GM18873 (cell line): Measurements from ENCODE around the gene OMP.

Source experiments
- ATAC-seq: cut with Tn5 transposase; IDR thresholded peaks from one replicate; pipeline ENCODE4 v1.9.1; 2021; ENCODE audit warnings: mild to moderate bottlenecking, moderate library complexity, moderate number of reproducible peaks; ENCODE audit not compliant: unreplicated experiment, low FRiP score

OMP gene

GRCh38 chr11:77135069-77135468 lies 32.4 kb downstream of the OMP start:
- ATAC-seq, result no peak

DNA sequence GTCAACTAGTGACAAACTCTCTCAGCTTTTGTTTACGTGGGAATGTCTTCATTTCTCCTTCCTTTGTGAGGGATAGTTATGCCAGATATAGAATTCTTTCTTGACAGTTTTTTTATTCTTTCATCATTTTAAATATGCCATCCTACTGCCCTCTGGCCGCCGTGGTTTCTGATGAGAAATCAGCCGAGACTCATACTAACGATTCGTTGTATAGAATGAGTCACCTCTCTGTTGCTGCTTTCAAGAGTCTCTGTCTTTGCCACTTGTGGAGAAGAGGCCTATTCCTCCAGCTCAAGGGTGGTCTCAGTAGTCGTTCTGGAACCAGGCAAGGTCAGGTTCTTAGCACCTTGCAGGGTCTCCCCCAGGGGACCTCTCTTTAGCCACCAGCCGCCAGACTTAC lies 33.4 kb downstream of the OMP start:
- ATAC-seq, result no peak

GRCh38 chr11:77136784-77137420 lies 34.3 kb downstream of the OMP start:
- no peak for ATAC-seq

- ATAC-seq, result no peak
These were observed 34.8 kb downstream of the OMP start for GRCh38 chr11:77137421-77137820.

- no peak for ATAC-seq
These were observed 35.5 kb downstream of the OMP start for GRCh38 chr11:77138106-77138649.

DNA sequence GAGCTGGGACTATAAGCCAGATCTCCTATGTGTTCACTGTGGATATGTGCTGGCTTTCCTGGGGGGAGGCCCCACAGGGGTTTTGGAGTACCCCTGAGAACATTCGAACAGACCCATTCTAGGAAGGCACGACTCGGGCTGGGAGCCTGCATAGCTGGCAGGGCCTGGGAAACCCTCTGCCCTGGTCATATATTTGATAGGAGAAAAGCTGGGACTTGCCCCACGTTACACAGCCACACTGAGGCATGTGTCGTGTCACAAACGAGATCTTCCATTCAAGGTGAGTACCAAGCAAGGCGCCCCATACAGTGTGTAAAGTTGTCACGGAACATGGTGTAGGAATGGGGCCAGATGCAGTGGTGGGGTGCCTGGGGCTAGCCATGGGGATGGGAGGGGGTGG lies 36.6 kb downstream of the OMP start:
- no peak for ATAC-seq

- no peak for ATAC-seq
These were observed 37.7 kb downstream of the OMP start for GRCh38 chr11:77140231-77140851.

DNA sequence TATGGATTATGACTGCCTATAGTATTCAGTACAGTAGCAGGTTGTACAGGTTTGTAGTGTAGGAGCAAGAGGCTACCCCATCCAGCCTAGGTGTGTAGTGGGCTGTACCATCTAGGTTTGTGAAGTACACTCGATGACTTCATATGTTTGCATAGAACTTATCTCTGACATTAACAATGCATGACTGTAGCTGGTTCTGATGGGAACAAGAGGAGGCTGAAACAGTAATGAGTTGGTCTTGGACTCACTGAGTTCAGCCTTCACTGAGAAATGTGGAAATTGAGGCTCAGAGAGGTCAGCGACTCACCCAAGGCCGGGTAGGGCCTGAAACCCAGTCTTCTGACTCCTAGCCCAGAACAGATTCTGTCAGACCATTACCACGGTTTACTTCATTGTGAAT lies 38.4 kb downstream of the OMP start:
- no peak for ATAC-seq

GRCh38 chr11:77141475-77141874 lies 38.8 kb downstream of the OMP start:
- ATAC-seq, result no peak

DNA sequence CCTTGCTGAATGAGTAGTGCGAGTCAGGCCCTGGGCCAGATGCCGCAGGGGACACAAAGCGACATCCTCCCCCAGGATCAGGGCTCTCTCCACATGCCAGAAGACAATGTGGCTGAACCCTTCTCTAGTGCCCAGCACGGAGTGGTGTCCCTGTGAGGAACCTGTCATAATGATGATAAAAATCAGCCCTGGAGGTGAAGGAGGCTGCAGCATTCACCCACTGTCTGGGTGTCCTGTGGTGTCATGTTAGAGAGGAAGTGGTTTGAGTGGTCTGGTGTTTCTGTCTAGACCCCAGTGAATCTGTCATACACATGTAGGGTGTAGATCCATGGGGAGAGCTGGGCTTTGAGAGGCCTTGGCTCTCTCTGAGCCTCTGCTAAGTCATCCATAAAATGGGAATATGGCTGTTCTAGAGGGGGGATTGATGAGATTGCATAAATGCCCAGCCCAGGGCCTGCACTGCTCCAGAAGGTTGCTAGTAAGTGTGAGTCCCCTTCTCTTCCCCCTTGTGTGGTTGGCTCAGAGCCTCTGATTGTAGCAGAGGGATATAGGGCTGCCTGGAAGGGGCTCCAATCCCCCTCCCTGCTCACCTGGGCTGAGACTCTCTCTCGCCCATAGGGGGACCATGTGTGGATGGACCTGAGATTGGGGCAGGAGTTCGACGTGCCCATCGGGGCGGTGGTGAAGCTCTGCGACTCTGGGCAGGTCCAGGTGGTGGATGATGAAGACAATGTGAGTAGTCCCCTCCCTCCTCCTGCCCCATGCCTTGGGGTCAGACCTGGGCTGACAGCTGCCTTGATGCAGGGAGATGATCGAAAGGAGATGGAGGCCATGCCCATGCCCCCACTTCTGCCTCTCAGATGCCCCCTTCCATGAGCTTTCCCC lies 39.7 kb downstream of the OMP start:
- no peak for ATAC-seq

DNA sequence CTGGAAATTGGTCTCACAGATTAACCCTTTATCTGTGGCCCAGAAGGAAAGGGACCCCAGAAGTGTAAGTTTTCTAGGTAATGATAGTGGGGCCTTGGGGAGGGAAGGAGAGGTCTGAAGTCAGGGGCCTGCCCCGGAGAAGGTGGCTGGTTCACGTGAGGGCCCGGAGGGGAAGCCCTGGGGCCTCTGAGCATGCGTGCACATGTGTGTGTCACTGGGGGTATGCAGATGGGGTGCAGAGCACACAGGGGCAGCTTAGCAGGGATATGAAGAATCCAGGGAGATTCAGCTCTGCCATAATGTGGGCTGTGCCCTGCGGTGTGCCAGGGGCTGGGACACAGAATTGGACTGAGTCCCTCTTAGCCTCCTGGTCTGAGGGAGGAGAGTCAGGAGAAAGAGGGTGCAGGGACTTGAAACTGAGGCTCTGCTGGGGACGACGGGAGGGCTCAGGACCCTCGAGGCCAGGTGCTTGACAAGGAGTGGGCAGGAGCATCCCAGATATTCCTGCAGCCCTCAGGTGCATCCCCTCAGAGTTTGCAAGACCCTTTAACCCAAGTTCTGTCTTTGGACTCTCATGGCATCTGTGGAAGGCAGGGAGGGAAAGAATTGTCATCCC lies 40.9 kb downstream of the OMP start:
- ATAC-seq, result no peak

- ATAC-seq, result no peak
These were observed 41.7 kb downstream of the OMP start for GRCh38 chr11:77144196-77144856.

DNA sequence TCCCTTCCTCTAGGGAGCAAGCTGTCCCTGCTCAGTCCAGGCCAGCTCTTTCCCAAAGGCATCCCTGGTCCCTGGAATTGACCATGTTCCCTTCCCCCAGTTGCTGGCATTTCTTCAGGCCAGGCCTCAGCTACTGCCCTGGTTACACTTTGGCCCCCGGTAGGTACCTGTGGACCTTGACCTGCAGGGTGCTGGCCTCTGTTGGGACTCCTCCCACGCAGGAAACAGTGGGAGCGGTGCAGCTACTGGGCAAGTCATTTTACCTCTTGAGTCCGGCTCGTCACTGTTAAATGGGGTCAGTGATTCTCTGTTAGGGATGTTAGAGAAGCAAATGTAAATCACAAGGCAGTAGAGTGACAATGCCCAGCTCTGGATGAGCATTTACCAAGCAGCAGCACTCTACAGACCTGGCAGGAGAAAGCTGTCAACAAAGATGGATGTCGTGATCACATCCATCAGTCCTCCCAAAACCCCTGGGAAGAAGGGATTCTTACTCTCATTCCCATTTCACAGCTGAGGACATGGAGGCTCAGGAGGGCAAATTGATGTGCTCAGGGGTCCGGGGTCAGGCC lies 42.3 kb downstream of the OMP start:
- no peak for ATAC-seq

- ATAC-seq, result no peak
These were observed 43.8 kb downstream of the OMP start for GRCh38 chr11:77146261-77147035.

- no peak for ATAC-seq
These were observed 44.3 kb downstream of the OMP start for GRCh38 chr11:77147036-77147315.

DNA sequence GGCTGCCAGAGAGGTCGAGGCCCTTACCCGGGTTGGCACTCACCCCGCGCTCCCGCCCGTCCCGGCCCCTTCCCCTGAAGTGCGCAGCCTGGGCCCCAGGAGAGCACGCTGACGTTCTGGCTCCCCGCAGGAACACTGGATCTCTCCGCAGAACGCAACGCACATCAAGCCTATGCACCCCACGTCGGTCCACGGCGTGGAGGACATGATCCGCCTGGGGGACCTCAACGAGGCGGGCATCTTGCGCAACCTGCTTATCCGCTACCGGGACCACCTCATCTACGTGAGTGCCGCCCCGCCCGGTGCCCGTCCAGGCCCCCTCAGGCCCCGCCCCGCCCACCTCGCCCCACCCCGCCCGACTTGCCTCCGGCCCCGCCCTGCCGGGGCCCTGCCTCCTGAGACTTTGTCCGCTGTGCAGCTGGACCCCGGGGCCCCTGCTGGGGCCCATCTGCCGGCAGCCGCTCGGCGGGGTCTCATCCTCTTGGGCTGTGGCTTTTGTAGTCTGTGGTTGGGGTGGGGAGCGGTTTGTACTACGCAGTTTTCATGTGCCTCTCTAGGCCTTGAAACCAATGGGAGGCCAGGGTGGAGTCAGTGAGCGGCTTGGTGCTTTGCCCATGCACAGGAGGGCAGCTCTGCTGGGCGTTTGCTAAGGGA lies 45.2 kb downstream of the OMP start:
- ATAC-seq, result no peak

- ATAC-seq, result no peak
These were observed 46.5 kb downstream of the OMP start for GRCh38 chr11:77148963-77149715.

- no peak for ATAC-seq
These were observed 47.2 kb downstream of the OMP start for GRCh38 chr11:77149716-77150392.
